Transverse colon (tissue), 4 donors: Measurements from ENCODE around the gene ARL4D.

ENCODE experiments used
- EP300 ChIP-seq: sonication (generic); formaldehyde crosslinking; IDR thresholded peaks from one replicate; pipeline ENCODE4 v1.6.1; 2017; ENCODE audit warnings: antibody characterized with exemption, low read depth
- POLR2A ChIP-seq: fragments of 450-650 bp; IDR thresholded peaks from one replicate; pipeline ENCODE4 v1.6.1; 2016; ENCODE audit warnings: antibody characterized with exemption, mild to moderate bottlenecking, moderate library complexity
- POLR2AphosphoS5 ChIP-seq, 3 donors: sonication (generic); formaldehyde crosslinking; IDR thresholded peaks; one replicate each; pipeline ENCODE4 v1.6.1; 2016; ENCODE audit warnings: antibody characterized with exemption in 3 of 3
- TF ChIP-seq, protein P1 (sequence below), 5 experiments: fragments of 200-600 bp in 3 of 5; fragments of 450-650 bp in 2 of 5; sonication (generic) in 3 of 5; IDR thresholded peaks; 1 replicate in 2 of 5; 2 replicates in 3 of 5; pipeline ENCODE4 v1.5.1; 2016 to 2017; ENCODE audit warnings: antibody characterized with exemption in 5 of 5, inconsistent platforms in 3 of 5, mild to moderate bottlenecking in 2 of 5, moderate library complexity in 1 of 5

DNA sequence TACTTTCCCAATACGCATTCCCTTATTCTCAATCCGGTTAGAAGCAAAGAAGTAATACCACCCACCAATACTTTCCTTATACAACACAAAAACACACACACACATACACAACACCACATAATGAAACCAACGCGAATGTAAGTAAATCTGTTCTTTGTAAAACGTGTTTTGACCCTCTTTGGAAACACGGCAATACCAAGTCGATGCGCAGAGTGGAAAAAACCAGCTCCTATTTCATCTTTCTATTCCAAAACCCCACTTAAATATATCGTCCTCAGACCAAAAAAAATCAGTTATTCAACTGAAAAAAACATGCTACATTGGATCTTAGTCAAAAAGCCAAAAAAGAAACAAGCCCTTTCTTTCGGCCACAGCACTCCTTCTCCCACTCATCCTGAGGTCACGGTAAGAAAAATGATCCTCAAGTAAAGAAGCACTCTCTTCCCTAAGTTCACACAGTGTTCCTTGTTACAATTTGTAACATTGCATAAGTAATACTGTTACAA, 31.0 kb upstream of the ARL4D start:
- TF ChIP-seq, protein P1, sequence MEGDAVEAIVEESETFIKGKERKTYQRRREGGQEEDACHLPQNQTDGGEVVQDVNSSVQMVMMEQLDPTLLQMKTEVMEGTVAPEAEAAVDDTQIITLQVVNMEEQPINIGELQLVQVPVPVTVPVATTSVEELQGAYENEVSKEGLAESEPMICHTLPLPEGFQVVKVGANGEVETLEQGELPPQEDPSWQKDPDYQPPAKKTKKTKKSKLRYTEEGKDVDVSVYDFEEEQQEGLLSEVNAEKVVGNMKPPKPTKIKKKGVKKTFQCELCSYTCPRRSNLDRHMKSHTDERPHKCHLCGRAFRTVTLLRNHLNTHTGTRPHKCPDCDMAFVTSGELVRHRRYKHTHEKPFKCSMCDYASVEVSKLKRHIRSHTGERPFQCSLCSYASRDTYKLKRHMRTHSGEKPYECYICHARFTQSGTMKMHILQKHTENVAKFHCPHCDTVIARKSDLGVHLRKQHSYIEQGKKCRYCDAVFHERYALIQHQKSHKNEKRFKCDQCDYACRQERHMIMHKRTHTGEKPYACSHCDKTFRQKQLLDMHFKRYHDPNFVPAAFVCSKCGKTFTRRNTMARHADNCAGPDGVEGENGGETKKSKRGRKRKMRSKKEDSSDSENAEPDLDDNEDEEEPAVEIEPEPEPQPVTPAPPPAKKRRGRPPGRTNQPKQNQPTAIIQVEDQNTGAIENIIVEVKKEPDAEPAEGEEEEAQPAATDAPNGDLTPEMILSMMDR (IDR thresholded peaks at IDR 0.05) = no peak
- TF ChIP-seq POLR2AphosphoS5 (IDR thresholded peaks at IDR 0.05) (peak in 2 of 3 donors; percentile 94 to 98), POLR2A (no peak), EP300 (no peak)
